Measurements from ENCODE around the gene FAH.
A peak's percentile ranks its signal among the peaks of the same experiment; 100 is the strongest.
"Not testable (repeated sequence)": the region's sequence is repeated elsewhere in the genome, so short reads cannot be mapped to it uniquely, and the experiment has no call there.

The FAH gene

GRCh38 chr15:80151576-80151975 is 1.2 kb upstream of the FAH start:
- DNase-seq (ENCODE audit: low read depth): no peak

DNA sequence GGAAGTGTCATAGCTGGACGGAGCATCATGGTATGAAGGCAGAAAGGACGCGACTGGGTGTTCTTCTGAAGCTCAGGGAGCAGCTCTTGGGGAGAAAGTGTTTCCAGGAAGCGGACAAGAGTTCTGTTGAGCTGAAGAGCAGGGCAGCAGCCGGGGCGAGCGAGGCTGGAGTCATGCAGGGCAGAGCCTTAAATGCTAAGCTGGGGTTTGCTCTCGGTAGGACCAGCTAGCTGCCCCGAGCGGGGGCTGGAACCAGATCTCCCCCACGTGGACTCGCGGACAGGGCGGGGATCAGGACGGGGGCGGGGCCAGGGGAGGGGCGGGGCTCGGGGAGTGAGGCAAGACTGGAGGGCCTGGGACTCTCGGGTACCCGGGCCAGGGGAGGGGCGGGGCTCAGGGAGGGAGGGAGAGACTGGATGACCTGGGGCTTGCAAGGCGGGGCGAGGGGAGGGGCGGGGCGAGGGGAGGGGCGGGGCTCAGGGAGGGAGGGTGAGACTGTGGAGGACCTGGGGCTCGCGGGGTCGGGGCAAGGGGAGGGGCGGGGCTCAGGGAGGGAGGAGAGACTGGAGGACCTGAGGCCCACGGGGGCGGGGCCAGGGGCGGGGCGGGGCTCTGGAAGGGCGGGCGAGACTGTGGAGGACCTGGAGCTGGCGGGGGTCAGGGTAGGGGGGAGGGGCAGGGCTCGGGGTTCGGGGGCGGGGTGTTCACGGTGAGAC is 461 bp upstream of the FAH start:
- DNase-seq (ENCODE audit: low read depth): peak; percentile 40

DNA sequence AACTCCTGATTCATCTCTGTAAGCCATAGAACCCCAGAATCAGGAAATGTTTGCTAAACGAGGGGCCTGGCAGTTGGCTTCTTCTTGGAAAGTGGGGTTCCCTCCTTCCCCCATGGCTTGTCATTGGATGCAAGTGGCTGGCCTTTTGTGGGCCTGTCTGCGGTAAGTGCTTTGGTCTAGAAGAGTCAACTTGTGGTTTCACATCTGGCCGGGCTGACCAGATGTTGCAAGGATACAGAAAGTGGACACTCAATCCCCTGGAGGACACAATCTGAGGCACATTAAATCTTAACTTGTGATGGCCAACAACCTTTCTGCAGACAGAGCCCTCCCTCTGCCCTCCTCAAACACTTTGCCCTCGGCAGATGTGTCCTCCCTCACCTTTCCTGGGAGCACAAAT is 1.1 kb downstream of the FAH start:
- no peak for DNase-seq (ENCODE audit: low read depth)

DNA sequence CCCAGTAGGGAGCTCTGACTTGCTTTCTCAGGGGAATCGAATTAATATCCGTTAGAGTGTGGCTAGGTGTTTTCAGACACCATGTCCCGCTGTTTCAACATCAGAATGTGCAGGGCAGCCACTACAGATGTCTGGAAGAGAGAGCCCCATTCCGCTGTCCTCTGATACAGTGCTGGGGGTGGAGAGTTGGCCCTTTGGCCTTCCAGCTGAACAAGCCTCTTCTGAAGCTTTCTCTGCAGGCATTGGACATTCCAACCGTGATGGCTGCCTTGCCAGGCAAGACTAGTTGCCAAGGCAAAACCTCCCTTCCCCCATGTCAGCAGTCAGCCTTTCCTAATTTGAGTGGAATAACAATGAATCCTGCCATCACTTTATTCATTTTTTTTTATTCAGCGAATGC is 1.5 kb downstream of the FAH start:
- DNase-seq (ENCODE audit: low read depth): no peak

GRCh38 chr15:80155001-80155377 is 2.2 kb downstream of the FAH start:
- no peak for DNase-seq (ENCODE audit: low read depth)

DNA sequence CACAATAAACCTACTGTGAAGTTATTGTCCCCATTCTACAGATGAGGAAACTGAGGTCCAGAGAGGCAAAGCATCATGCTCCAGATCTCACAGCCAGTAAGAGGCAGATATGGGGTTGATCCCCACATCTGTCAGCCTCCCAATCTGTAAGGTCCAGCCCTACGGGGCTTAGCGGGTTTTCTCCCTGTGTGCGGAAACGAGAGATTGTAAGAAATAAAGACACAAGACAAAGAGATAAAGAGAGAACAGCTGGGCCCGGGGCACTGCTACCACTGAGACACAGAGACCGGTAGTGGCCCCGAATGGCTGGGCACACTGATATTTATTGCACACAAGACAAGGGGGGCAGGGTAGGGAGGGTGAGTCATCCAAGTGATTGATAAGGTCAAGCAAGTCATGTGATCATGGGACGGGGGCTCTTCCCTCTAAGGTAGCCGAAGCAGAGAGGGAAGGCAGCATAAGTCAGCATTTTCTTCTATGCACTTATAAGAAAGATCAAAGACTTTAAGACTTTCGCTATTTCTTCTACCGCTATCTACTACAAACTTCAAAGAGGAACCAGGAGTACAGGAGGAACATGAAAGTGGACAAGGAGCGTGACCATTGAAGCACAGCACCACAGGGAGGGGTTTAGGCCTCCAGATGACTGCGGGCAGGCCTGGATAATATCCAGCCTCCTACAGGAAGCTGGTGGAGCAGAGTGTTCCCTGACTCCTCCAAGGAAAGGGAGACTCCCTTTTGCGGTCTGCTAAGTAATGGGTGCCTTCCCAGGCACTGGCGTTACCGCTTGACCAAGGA is 2.8 kb downstream of the FAH start:
- DNase-seq (ENCODE audit: low read depth): not testable (repeated sequence)

DNA sequence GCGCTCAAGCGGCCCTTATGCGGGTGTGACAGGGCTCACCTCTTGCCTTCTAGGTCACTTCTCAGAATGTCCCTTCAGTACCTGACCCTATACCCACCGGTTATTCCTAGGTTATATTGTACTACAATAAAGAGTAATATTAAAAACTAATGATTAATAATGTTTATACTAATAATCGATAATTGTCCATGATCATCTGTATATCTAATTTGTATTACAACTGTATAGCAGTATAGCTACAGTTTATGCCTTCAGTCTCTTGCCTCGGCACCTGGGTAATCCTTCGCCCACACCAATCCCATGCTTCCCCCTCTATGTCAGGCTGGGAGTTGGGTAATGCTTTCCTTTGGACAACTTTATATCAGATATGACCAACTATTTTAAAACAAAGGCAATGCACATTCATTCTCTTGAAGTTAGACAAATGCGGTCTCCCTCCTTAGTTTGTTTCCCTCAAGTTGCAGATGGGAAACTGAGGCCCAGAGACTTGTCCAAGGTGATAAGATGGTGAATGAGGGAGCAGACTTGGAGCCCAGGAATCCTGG is 3.4 kb downstream of the FAH start:
- DNase-seq (ENCODE audit: low read depth): no peak

DNA sequence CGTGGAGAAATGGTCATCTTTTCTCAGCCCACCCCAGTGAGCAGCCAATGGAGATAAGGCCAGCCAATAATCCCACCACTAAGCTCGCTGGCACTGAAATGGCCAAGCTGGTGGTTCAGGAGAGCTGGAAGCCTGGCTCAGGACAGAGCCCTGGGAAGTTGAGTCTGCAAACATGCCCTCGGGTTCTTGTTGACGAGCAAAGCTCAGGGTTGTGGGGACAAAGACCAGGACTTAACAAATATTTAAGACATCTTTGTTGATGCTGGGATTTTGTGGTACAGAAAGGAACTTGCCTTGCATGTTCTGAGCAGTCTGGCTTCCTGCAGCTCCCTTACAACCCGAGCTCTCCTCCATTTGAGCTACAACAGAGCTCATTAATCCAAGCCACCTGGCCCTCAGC is 4.4 kb downstream of the FAH start:
- no peak for DNase-seq (ENCODE audit: low read depth)

DNA sequence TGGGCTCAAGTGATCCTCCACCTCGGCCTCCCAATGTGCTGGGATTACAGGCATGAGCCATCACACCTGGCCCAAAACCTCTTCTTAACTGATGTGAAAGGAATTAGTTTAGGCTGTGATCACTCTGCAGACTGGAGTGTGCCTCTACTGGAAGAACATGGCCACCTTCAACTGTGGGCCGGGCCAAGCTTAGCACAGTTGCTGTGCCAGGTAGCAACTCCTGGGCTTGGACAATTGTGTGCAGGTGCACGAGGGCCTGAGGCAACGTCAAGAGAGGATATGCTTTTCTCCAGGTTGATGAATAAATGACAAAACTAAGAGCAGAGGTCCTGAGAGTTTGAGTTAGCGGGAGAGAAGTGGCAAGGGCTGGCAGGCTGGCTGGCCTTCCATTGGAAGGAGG is 6.5 kb downstream of the FAH start:
- no peak for DNase-seq (ENCODE audit: low read depth)

GRCh38 chr15:80159811-80160569 is 7.2 kb downstream of the FAH start:
- DNase-seq (ENCODE audit: low read depth): no peak

GRCh38 chr15:80160570-80161156 is 7.9 kb downstream of the FAH start:
- peak; percentile 90 for DNase-seq (ENCODE audit: low read depth)

DNA sequence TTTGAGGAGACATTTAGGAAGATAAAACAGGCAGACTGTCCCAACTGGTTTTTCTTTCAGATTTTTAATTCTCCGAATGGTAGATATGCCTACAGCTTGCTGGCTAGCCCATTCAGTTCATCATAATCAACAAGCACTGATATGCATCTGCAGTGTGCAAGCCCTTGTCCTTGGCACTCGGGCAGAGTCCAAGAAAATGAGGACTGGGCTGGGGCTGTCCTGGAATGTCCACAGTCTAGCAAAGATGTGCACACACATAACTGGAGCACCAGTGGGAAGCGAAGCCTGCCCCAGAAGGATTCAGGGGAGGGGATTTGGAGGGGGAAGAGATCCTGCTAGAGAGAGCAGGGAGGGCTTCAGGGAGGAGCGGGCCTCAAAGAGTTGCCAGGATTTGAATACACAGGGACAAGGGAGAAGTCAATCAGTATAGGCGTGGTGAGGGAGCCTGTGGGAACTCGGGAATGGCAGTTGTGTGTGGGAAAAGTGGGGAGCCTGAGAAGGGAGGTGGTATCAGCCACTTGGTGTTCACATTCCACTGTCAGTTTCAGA is 8.7 kb downstream of the FAH start:
- no peak for DNase-seq (ENCODE audit: low read depth)

DNA sequence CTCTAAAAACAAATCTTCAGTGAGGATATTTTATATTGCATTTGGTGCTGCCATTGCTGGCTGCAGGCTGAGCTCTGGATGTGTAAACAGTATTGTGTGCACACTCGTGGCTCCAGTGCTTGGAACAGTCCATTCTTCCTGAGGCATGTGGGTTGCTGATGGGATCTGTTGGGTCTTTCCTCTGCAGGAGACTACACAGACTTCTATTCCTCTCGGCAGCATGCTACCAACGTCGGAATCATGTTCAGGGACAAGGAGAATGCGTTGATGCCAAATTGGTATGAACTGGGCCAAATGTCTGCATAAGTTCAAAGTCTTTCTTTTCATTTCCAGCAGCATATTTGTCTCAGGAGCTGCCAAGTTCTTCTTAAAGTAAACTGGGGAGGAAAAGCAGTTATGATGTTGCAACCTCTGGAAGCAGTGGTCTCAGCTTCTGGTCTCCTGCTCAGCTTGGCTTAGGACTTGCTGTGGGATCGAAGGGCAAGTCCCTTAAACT is 9.3 kb downstream of the FAH start:
- no peak for DNase-seq (ENCODE audit: low read depth)

GRCh38 chr15:80163217-80163616 is 10.4 kb downstream of the FAH start:
- DNase-seq (ENCODE audit: low read depth): no peak

GRCh38 chr15:80163897-80164296 is 11.1 kb downstream of the FAH start:
- no peak for DNase-seq (ENCODE audit: low read depth)

- DNase-seq (ENCODE audit: low read depth): no peak
Measured at GRCh38 chr15:80167936-80168335, 15.1 kb downstream of the FAH start.

GRCh38 chr15:80168421-80168820 is 15.6 kb downstream of the FAH start:
- DNase-seq (ENCODE audit: low read depth): no peak

GRCh38 chr15:80169768-80170357 is 17.1 kb downstream of the FAH start:
- no peak for DNase-seq (ENCODE audit: low read depth)

DNA sequence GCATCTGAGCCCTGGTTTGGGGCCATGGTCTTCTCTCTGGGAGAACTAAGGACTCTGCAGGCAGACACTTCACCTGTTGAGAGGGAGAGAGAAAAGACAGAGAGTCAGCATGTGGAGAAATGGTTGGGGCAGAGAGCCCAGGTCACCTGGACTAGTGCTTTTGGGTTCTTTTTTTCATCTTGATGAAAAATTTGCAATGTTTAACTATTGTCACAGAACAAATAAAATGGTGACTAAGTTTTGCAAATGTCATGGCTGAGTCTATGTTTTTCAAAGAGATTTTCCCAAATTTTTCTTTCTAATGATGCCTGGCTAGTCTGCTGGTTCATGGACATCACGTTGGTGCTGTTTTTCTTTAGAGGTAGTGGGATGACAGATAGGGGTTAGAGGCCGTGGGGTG is 17.8 kb downstream of the FAH start:
- no peak for DNase-seq (ENCODE audit: low read depth)

GRCh38 chr15:80171787-80172186 is 19.0 kb downstream of the FAH start:
- no peak for DNase-seq (ENCODE audit: low read depth)

DNA sequence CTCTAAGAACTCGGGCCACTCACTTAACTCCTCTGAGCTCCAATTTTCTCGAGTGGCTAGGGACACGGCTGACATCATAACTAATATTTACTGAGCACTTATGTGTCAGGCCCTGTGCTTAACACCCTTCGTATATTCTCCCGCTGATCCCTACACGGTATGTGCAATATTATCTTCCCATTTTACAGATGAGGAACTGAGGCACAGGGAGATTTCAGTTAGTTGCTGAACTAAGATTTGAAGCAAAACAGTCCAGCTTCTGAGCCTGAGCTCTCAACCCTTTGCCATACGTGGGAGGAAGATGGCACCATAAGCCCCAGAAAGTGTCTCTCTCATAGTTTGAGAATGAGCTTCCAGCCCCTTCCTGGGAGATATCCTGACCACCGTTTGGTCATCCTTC is 19.6 kb downstream of the FAH start:
- DNase-seq (ENCODE audit: low read depth): no peak
